H9 (cell line): ENCODE results near the gene UNC119. TPM values are rescaled to one million over a fixed set of nuclear protein-coding genes. Genes with fewer than 3 reads are reported as not detected.
"Not testable (repeated sequence)": the region's sequence is repeated elsewhere in the genome, so short reads cannot be mapped to it uniquely, and the experiment has no call there.

Experiments used
- DNase-seq: peaks from one replicate; pipeline ENCODE4 v3.0.0-alpha.2; 2017
- H2AFZ ChIP-seq: one replicate; pipeline ENCODE4 v1.6.1; 2013; ENCODE audit warnings: mild to moderate bottlenecking, low read length, control low read depth, moderate library complexity
- H2AK5ac ChIP-seq: 2 replicates; pipeline ENCODE4 v1.6.1; 2013; ENCODE audit warnings: low read length, control low read depth, mixed read lengths; ENCODE audit not compliant: insufficient read length
- H2BK120ac ChIP-seq: one replicate; pipeline ENCODE4 v1.6.1; 2013; ENCODE audit warnings: low read depth, mild to moderate bottlenecking, low read length, control low read depth, inconsistent platforms; ENCODE audit not compliant: poor library complexity, severe bottlenecking
- H2BK12ac ChIP-seq: 2 replicates; pipeline ENCODE4 v1.6.1; 2013; ENCODE audit warnings: low read length, control low read depth, mixed read lengths, low read depth; ENCODE audit not compliant: insufficient read length
- H2BK15ac ChIP-seq: 2 replicates; pipeline ENCODE4 v1.6.1; 2013; ENCODE audit warnings: low read depth, low read length, control low read depth
- H2BK20ac ChIP-seq: one replicate; pipeline ENCODE4 v1.6.1; 2013; ENCODE audit warnings: low read depth, mild to moderate bottlenecking, low read length, control low read depth, inconsistent platforms; ENCODE audit not compliant: poor library complexity, severe bottlenecking
- H2BK5ac ChIP-seq: 2 replicates; pipeline ENCODE4 v1.6.1; 2013; ENCODE audit warnings: low read length, control low read depth, mixed read lengths; ENCODE audit not compliant: insufficient read length
- H3K14ac ChIP-seq: 2 replicates; pipeline ENCODE4 v1.6.1; 2013; ENCODE audit warnings: low read length, control low read depth; ENCODE audit not compliant: insufficient read depth
- H3K18ac ChIP-seq: 2 replicates; pipeline ENCODE4 v1.6.1; 2013; ENCODE audit warnings: low read depth, mild to moderate bottlenecking, mixed read lengths, low read length, control low read depth; ENCODE audit not compliant: insufficient read length
- H3K23ac ChIP-seq: 2 replicates; pipeline ENCODE4 v1.6.1; 2013; ENCODE audit warnings: low read length, control low read depth, mixed read lengths, low read depth; ENCODE audit not compliant: insufficient read length
- H3K23me2 ChIP-seq: 2 replicates; pipeline ENCODE4 v1.6.1; 2013; ENCODE audit warnings: low read depth, mild to moderate bottlenecking, mixed read lengths, low read length, control low read depth; ENCODE audit not compliant: insufficient read length, poor library complexity, severe bottlenecking
- H3K27ac ChIP-seq: 2 replicates; pipeline ENCODE4 v1.5.1; 2013; ENCODE audit warnings: low read length, control low read depth, mixed read lengths, low read depth; ENCODE audit not compliant: insufficient read length
- H3K27me3 ChIP-seq: 2 replicates; pipeline ENCODE4 v1.6.1; 2013; ENCODE audit warnings: low read length, control low read depth, inconsistent platforms; ENCODE audit not compliant: insufficient read depth
- H3K4ac ChIP-seq: 2 replicates; pipeline ENCODE4 v1.6.1; 2013; ENCODE audit warnings: low read depth, mild to moderate bottlenecking, control low read depth, inconsistent platforms, low read length, moderate library complexity
- H3K4me1 ChIP-seq: 2 replicates; pipeline ENCODE4 v1.6.1; 2013; ENCODE audit warnings: low read length, control low read depth, inconsistent platforms; ENCODE audit not compliant: insufficient read depth
- H3K4me2 ChIP-seq: 2 replicates; pipeline ENCODE4 v1.6.1; 2013; ENCODE audit warnings: low read length, control low read depth, mixed read lengths; ENCODE audit not compliant: insufficient read length, insufficient read depth
- H3K56ac ChIP-seq: 2 replicates; pipeline ENCODE4 v1.6.1; 2013; ENCODE audit warnings: low read depth, mild to moderate bottlenecking, mixed read lengths, low read length, control low read depth; ENCODE audit not compliant: insufficient read length
- H3K79me1 ChIP-seq: 2 replicates; pipeline ENCODE4 v1.6.1; 2013; ENCODE audit warnings: low read depth, mild to moderate bottlenecking, moderate library complexity, low read length, control low read depth, inconsistent platforms; ENCODE audit not compliant: insufficient read depth, poor library complexity, severe bottlenecking
- H3K79me2 ChIP-seq: 2 replicates; pipeline ENCODE4 v1.6.1; 2013; ENCODE audit warnings: low read length, control low read depth, inconsistent platforms; ENCODE audit not compliant: insufficient read depth
- H3K9ac ChIP-seq: 2 replicates; pipeline ENCODE4 v1.6.1; 2013; ENCODE audit warnings: low read length, control low read depth, mixed read lengths; ENCODE audit not compliant: insufficient read length; ENCODE audit errors: extremely low read depth
- H3K9me3 ChIP-seq: one replicate; pipeline ENCODE4 v1.6.1; 2013; ENCODE audit warnings: low read depth, low read length, inconsistent platforms; ENCODE audit not compliant: control insufficient read depth
- H3T11ph ChIP-seq: one replicate; pipeline ENCODE4 v1.6.1; 2013; ENCODE audit warnings: mild to moderate bottlenecking, low read length, control low read depth, inconsistent platforms
- H4K20me1 ChIP-seq: one replicate; pipeline ENCODE4 v1.6.1; 2013; ENCODE audit not compliant: control insufficient read depth, insufficient read length, insufficient read depth
- H4K5ac ChIP-seq: 2 replicates; pipeline ENCODE4 v1.6.1; 2013; ENCODE audit warnings: low read depth, mild to moderate bottlenecking, mixed read lengths, low read length, control low read depth; ENCODE audit not compliant: insufficient read length
- H4K8ac ChIP-seq: replicated peaks from 2 replicates; pipeline ENCODE4 v1.6.1; 2013; ENCODE audit warnings: low read length, control low read depth, mixed read lengths, low read depth; ENCODE audit not compliant: insufficient read length
- H4K91ac ChIP-seq: 2 replicates; pipeline ENCODE4 v1.6.1; 2013; ENCODE audit warnings: low read depth, mild to moderate bottlenecking, moderate library complexity, mixed read lengths, low read length, control low read depth; ENCODE audit not compliant: insufficient read length
- H3K27ac Mint-ChIP-seq, 3 experiments: 2 replicates in 2 of 3; 3 replicates in 1 of 3; pipeline ENCODE4 v1.8.0; 2020 to 2021; ENCODE audit warnings: mixed read lengths in 3 of 3, mild to moderate bottlenecking in 1 of 3, moderate library complexity in 1 of 3
- H3K27me3 Mint-ChIP-seq: 2 replicates; pipeline ENCODE4 v1.8.0; 2021; ENCODE audit warnings: low read depth, mild to moderate bottlenecking, moderate library complexity, mixed read lengths
- H3K36me3 Mint-ChIP-seq, 3 experiments: 2 replicates in 2 of 3; 3 replicates in 1 of 3; pipeline ENCODE4 v1.8.0; 2020 to 2021; ENCODE audit warnings: low read depth in 3 of 3, mixed read lengths in 3 of 3; ENCODE audit not compliant: insufficient read depth in 1 of 3
- H3K4me1 Mint-ChIP-seq, 2 experiments: 2 replicates each; pipeline ENCODE4 v1.8.0; 2020; ENCODE audit warnings: mixed read lengths in 2 of 2
- H3K4me3 Mint-ChIP-seq, 2 experiments: 2 replicates in 1 of 2; 3 replicates in 1 of 2; pipeline ENCODE4 v1.8.0; 2020 to 2021; ENCODE audit warnings: mild to moderate bottlenecking in 2 of 2, mixed read lengths in 2 of 2, moderate library complexity in 1 of 2
- H3K9me3 Mint-ChIP-seq, 2 experiments: 2 replicates in 1 of 2; 3 replicates in 1 of 2; pipeline ENCODE4 v1.8.0; 2020; ENCODE audit warnings: mild to moderate bottlenecking in 2 of 2, mixed read lengths in 2 of 2, moderate library complexity in 1 of 2
- CTCF ChIP-seq: fragments of 200-600 bp; sonication (generic); conservative IDR thresholded peaks from 3 replicates; pipeline ENCODE4 v1.8.0; 2021; ENCODE audit warnings: antibody characterized with exemption, mild to moderate bottlenecking
- WGBS: extraction: QIAGEN DNeasy Blood & Tissue Kit; methylation state at CpG from one replicate; pipeline ENCODE4 v1.1.7; 2013; ENCODE audit warnings: missing lambda C conversion rate, low lambda C conversion rate, mixed read lengths; ENCODE audit not compliant: insufficient read length; ENCODE audit errors: extremely low coverage; 5-methylcytosine and 5-hydroxymethylcytosine counted together
- total RNA-seq: library from RNA; stranded (reverse); gene quantifications from 2 replicates; pipeline ENCODE4 v1.2.1, GENCODE V29; 2021

The UNC119 gene
- total RNA-seq, 1 experiment from 2014 or later: 36.9 TPM

DNA sequence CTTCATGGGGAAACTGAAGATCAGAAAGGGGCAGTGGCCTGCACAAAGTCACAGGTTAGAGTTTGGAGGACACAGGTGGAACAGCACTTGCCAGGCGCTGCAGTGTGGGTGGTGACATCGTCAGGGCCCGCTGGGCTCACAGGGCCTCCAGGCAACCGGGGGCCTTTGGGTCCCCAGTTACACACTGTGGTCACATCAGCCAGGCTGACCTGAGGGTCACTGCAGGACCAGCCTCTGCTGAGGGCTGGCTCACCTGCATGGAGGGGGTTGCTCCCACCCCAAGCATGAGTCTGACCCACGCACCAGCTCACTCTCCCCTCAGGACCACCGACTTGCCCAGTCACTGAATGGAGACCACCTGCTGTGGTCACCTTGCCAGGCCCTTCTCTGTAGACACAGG lies 29.2 kb downstream of the UNC119 start:
- no peaks in the 10 kb centered on the region for H3K4me1 ChIP-seq

GRCh38 chr17:28522281-28522680 lies 30.1 kb downstream of the UNC119 start:
- not testable (repeated sequence) for H4K91ac ChIP-seq, H3K79me1 ChIP-seq, H3T11ph ChIP-seq, H3K14ac ChIP-seq, DNase-seq, H3K27me3 Mint-ChIP-seq, H4K8ac ChIP-seq, H3K27ac Mint-ChIP-seq, H2AFZ ChIP-seq, H3K4me3 Mint-ChIP-seq, H3K23ac ChIP-seq, H3K9me3 Mint-ChIP-seq, H3K27me3 ChIP-seq, H3K4me2 ChIP-seq, H4K5ac ChIP-seq, H4K20me1 ChIP-seq, H3K9ac ChIP-seq, H3K36me3 Mint-ChIP-seq, H2BK15ac ChIP-seq, H3K56ac ChIP-seq, H2BK12ac ChIP-seq, H2BK5ac ChIP-seq, H2BK120ac ChIP-seq, H3K79me2 ChIP-seq, H2BK20ac ChIP-seq, H3K9me3 ChIP-seq, H3K18ac ChIP-seq, H3K27ac ChIP-seq, H3K23me2 ChIP-seq, H3K4me1 ChIP-seq, H3K4ac ChIP-seq, H2AK5ac ChIP-seq
- WGBS: no CpG with 5 or more reads among the region's 4 CpGs
- H3K4me1 Mint-ChIP-seq: peaks cover 5 to 21% of the 10 kb centered on the region in 2 experiments

More for the DNA sequence above, 29.2 kb downstream of the UNC119 start:
- no CpG with 5 or more reads among the region's 6 CpGs for WGBS
- Histone ChIP-seq H3K27me3 (no peaks in the 10 kb centered on the region), H3K4me2 (no peak overlapping the region), H2BK5ac (no peak overlapping the region), H3K79me2 (no peaks in the 10 kb centered on the region), H4K5ac (no peak overlapping the region), H2BK120ac (no peak overlapping the region), H4K8ac (no peak overlapping the region), H4K20me1 (no peaks in the 10 kb centered on the region), H2BK12ac (no peak overlapping the region), H2AK5ac (no peak overlapping the region), H2BK15ac (no peak overlapping the region), H3K9me3 (no peaks in the 10 kb centered on the region), H2BK20ac (no peak overlapping the region), H3K79me1 (no peaks in the 10 kb centered on the region), H3T11ph (no peak overlapping the region), H3K27ac (no peak overlapping the region), H3K14ac (no peak overlapping the region), H3K18ac (no peak overlapping the region), H2AFZ (no peak overlapping the region), H3K56ac (no peak overlapping the region), H4K91ac (no peak overlapping the region), H3K9ac (no peak overlapping the region), H3K23me2 (no peaks in the 10 kb centered on the region), H3K4ac (no peak overlapping the region), H3K23ac (no peak overlapping the region)
- no peak overlapping the region for H3K4me3 Mint-ChIP-seq
- no peaks in the 10 kb centered on the region for H3K36me3 Mint-ChIP-seq
- no peaks in the 10 kb centered on the region for H3K9me3 Mint-ChIP-seq
- H3K27ac Mint-ChIP-seq: no peak overlapping the region
- no peak for DNase-seq
- TF ChIP-seq CTCF: no peak
- H3K4me1 Mint-ChIP-seq: peaks cover 5 to 23% of the 10 kb centered on the region in 2 experiments
- H3K27me3 Mint-ChIP-seq: peaks cover 6% of the 10 kb centered on the region
